ENCODE data around the gene LMOD1.

Gene LMOD1

DNA sequence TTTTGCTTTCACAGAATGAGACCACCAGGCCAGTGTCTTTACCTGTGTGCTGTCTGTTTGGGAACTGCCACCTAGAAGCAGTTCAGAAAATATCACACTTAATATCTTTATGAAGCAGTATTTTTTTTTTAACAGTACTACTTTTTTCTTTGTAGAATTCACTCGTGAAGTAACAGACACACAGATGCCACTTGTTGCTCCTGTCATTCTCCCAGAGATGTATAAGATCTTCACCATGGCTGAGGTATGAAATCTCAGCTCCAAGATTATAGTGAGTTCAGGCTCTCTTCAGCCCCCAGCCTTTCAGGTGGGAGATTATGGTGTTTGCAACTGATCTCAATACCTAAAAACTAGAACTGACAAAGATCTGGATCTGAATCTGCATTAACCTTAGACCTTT lies 94.4 kb downstream of the LMOD1 start:
- DNase-seq, result no peak

GRCh38 chr1:201850053-201850397 lies 96.3 kb downstream of the LMOD1 start:
- DNase-seq, result no peak

GRCh38 chr1:201849372-201850052 lies 96.8 kb downstream of the LMOD1 start:
- no peak for DNase-seq

DNA sequence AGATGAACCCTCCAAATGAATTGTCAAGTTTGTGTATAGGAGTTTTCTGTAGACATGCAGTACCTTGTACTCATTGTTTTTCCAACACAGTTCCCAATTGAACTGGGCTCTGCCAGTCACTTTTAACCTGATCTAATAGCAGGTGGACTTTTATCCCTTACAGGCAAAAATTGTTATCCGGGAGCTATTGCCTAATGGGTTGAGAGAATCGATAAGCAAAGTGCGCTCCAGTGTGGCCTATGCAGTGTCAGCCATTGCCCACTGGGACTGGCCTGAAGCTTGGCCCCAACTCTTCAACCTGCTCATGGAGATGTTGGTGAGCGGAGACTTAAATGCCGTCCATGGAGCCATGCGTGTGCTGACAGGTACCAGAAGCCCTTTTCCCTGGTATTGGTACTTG lies 98.1 kb downstream of the LMOD1 start:
- DNase-seq, result no peak

GRCh38 chr1:201847150-201847549 lies 99.2 kb downstream of the LMOD1 start:
- DNase-seq, result no peak
